BLaER1 (cell line): Measurements from ENCODE around the gene BTBD9.

Experiments
- H3K27ac ChIP-seq: shearing (Covaris generic); formaldehyde crosslinking; 2 replicates; pipeline ENCODE4 v1.8.1; 2022
- H3K27me3 ChIP-seq: shearing (Covaris generic); formaldehyde crosslinking; 2 replicates; pipeline ENCODE4 v1.8.1; 2022
- H3K36me3 ChIP-seq: shearing (Covaris generic); formaldehyde crosslinking; 2 replicates; pipeline ENCODE4 v1.8.1; 2022
- H3K4me1 ChIP-seq: shearing (Covaris generic); formaldehyde crosslinking; 2 replicates; pipeline ENCODE4 v1.8.1; 2022
- H3K4me2 ChIP-seq: shearing (Covaris generic); formaldehyde crosslinking; 2 replicates; pipeline ENCODE4 v1.8.1; 2022
- H3K4me3 ChIP-seq: shearing (Covaris generic); formaldehyde crosslinking; 2 replicates; pipeline ENCODE4 v1.8.1; 2022
- H3K9ac ChIP-seq: shearing (Covaris generic); formaldehyde crosslinking; 2 replicates; pipeline ENCODE4 v1.8.1; 2022
- H3K9me3 ChIP-seq: shearing (Covaris generic); formaldehyde crosslinking; 2 replicates; pipeline ENCODE4 v1.8.1; 2022
- H4K20me1 ChIP-seq: shearing (Covaris generic); formaldehyde crosslinking; 2 replicates; pipeline ENCODE4 v1.8.1; 2022
- Cebpa-rat ChIP-seq: shearing (Covaris generic); IDR thresholded peaks from 2 replicates; pipeline ENCODE4 v1.8.1; 2022

Gene BTBD9

DNA sequence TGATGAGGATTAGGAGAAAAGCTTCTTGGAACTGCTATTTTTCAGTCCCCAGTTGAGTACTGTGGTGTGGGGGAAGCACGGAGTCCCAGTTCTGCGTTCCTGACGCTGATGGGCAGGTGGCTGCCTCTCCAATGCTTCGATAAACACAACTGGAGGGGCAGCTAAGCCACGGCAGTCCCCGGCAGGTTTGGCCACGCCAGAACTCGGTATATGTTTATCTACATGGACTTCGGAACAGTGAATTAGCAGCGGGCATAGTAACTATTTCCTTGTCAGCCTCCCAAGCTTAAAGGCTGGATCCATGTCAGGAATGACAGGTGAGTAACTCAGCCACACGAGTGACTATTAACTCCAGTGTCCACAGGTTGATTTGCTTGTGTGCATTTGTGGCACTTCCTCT, 465.8 kb downstream of the BTBD9 start:
- Histone ChIP-seq H3K4me1 (no peaks in the 10 kb centered on the region), H3K27me3 (no peaks in the 10 kb centered on the region), H3K9me3 (no peaks in the 10 kb centered on the region), H4K20me1 (no peaks in the 10 kb centered on the region), H3K9ac (no peak overlapping the region), H3K4me3 (no peak overlapping the region), H3K36me3 (peaks cover 4% of the 10 kb centered on the region; the same call in 1 of the 2 replicates), H3K4me2 (no peak overlapping the region), H3K27ac (no peak overlapping the region)
- TF ChIP-seq Cebpa-rat, result no peak

DNA sequence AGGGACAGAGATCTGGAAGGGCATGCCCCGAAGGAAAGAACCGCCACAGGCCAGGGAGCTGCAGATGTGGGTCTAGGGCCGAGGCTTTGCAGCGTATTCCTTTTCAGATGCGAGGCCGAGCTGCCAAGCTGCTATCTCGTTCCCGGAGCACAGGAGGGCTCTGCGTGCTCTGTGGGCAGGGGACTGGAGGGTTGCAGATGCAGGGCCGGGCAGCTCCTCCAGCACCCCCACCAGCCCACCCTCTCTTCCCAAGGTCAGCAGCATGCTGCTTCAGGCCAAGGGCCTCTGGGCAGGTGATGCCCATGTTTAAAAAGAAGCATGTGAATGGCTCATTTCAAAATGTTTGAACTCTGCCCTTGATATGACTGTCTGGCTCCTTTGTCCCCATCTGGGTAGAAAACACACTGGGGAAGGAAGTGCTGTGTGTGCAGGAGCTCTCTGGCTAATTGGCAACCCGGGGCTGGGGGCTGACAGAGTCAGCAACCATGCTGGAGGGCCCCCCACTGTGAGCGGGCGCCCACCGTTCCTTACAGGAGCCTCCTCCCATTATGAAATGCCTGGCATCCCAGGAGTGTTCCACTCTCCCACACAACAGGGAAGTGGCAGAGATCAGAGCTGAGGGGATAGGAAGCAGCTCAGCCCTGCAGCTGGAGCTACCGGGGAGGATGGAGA, 466.9 kb downstream of the BTBD9 start:
- Histone ChIP-seq H3K36me3 (peaks cover 4% of the 10 kb centered on the region; the same call in 1 of the 2 replicates), H3K9ac (no peak overlapping the region), H3K4me1 (peaks cover 4% of the 10 kb centered on the region), H3K27ac (no peak overlapping the region), H3K27me3 (no peaks in the 10 kb centered on the region), H4K20me1 (no peaks in the 10 kb centered on the region), H3K4me3 (no peak overlapping the region), H3K9me3 (no peaks in the 10 kb centered on the region), H3K4me2 (no peak overlapping the region)
- no peak for TF ChIP-seq Cebpa-rat

- Histone ChIP-seq H3K27me3 (no peaks in the 10 kb centered on the region), H3K4me3 (no peak overlapping the region), H3K4me1 (peaks cover 10% of the 10 kb centered on the region), H3K9me3 (no peaks in the 10 kb centered on the region), H3K9ac (no peak overlapping the region), H3K36me3 (peaks cover 4% of the 10 kb centered on the region; the same call in 1 of the 2 replicates), H3K27ac (no peak overlapping the region), H4K20me1 (no peaks in the 10 kb centered on the region), H3K4me2 (no peak overlapping the region)
- TF ChIP-seq Cebpa-rat, result no peak
These were observed 467.6 kb downstream of the BTBD9 start for GRCh38 chr6:38171997-38172738.

DNA sequence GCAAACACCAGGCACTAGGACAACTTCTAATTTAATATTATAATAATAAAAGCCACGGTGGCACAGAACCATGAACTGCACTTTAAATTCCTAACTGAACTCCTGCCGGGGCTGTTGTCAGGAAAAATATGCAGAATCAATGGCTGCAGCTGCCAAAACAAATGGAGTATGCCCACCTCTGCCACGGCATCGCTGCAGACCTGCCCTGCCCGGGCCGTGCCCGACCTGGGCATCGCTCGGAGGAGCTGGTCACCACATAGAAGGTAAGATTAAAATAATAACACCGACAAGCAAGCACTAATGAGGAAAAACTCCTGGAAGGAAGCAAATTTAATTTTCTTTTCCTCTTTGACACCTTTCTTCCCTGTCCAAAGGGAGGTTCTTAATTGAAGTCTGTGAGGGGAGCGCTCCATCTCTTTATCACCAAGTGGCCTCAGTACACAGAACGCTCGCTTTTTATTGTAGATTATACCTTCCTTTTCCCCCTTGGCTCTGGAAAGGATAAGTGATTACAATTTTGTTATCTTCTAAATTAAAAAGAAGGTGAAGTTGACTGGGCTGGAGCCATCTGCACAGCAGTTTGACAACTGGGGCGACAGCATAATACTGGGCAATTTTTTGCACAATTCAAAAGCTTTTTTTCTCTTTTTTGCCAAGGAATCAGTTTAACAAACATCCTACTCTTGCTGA, 468.9 kb downstream of the BTBD9 start:
- H3K4me1 ChIP-seq, result peaks cover 10% of the 10 kb centered on the region
- no peak overlapping the region for H3K27ac ChIP-seq
- no peak for TF ChIP-seq Cebpa-rat
- no peak overlapping the region for H3K4me3 ChIP-seq
- peaks cover 4% of the 10 kb centered on the region; the same call in 1 of the 2 replicates for H3K36me3 ChIP-seq
- H3K9me3 ChIP-seq, result no peaks in the 10 kb centered on the region
- H4K20me1 ChIP-seq, result no peaks in the 10 kb centered on the region
- H3K9ac ChIP-seq, result no peak overlapping the region
- no peaks in the 10 kb centered on the region for H3K27me3 ChIP-seq
- no peak overlapping the region for H3K4me2 ChIP-seq

- Histone ChIP-seq H3K4me2 (no peak overlapping the region), H3K4me3 (no peak overlapping the region), H3K9me3 (no peaks in the 10 kb centered on the region), H3K4me1 (peaks cover 10% of the 10 kb centered on the region), H3K27ac (no peak overlapping the region), H3K36me3 (peaks cover 4% of the 10 kb centered on the region; the same call in 1 of the 2 replicates), H4K20me1 (no peaks in the 10 kb centered on the region), H3K27me3 (no peaks in the 10 kb centered on the region), H3K9ac (no peak overlapping the region)
- no peak for TF ChIP-seq Cebpa-rat
These were observed 469.7 kb downstream of the BTBD9 start for GRCh38 chr6:38169977-38170526.

GRCh38 chr6:38169221-38169976, 470.3 kb downstream of the BTBD9 start:
- H3K27me3 ChIP-seq, result no peaks in the 10 kb centered on the region
- H3K4me1 ChIP-seq, result peaks cover 10% of the 10 kb centered on the region
- peaks cover 4% of the 10 kb centered on the region; the same call in 1 of the 2 replicates for H3K36me3 ChIP-seq
- H3K4me3 ChIP-seq, result no peak overlapping the region
- H4K20me1 ChIP-seq, result no peaks in the 10 kb centered on the region
- no peak overlapping the region for H3K4me2 ChIP-seq
- 0 out of 2 replicates have a peak overlapping the region, but pooled peaks have one; percentile 3 for H3K27ac ChIP-seq
- H3K9me3 ChIP-seq, result no peaks in the 10 kb centered on the region
- TF ChIP-seq Cebpa-rat, result no peak
- H3K9ac ChIP-seq, result no peak overlapping the region

DNA sequence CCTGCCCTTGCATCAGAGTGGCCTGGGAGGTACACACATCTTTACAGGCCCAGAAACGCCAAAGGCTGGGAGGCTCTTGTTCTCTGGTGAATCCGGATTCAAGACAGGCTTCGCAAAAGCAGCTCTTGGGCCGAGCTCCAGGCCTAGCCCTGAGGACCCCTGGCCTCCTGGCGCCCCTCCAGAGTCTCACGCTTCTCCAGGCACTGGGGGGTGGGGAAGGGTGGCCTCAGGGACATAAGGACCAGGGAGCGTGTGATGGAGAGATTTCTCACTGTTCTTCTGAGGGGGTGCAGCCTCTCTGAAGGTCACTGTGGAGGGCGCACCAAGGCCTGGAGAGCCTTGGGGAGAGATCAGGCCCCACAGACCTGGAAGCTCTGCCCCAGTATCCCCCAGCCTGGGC, 471.0 kb downstream of the BTBD9 start:
- Histone ChIP-seq H4K20me1 (no peaks in the 10 kb centered on the region), H3K27ac (0 out of 2 replicates have a peak overlapping the region, but pooled peaks have one; percentile 3), H3K36me3 (peaks cover 4% of the 10 kb centered on the region; the same call in 1 of the 2 replicates), H3K9ac (no peak overlapping the region), H3K4me1 (peaks cover 10% of the 10 kb centered on the region), H3K9me3 (no peaks in the 10 kb centered on the region), H3K4me3 (no peak overlapping the region), H3K27me3 (no peaks in the 10 kb centered on the region), H3K4me2 (no peak overlapping the region)
- TF ChIP-seq Cebpa-rat, result no peak

DNA sequence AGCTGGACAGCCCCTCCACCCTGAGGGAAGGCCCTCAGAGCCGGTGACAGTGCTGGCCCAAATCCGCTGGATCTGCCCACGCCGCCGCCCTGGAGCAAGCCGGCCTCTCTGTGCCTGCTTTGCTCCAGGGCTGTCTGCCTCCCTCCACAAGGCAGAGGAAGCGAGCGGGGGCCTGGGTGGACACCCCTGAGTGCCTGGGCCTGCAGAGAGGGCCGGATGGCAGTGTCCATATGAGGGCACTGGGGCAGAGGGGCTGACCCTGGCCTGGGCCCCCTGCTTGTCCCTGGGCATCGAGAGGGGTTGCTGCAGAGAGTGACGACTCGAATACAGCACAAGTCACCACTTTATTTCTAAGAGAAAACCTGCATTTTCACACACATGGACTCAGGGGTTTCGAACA, 471.6 kb downstream of the BTBD9 start:
- H4K20me1 ChIP-seq, result no peaks in the 10 kb centered on the region
- H3K4me2 ChIP-seq, result peak overlapping the region; percentile 53
- no peaks in the 10 kb centered on the region for H3K9me3 ChIP-seq
- no peak for TF ChIP-seq Cebpa-rat
- peaks cover 4% of the 10 kb centered on the region; the same call in 1 of the 2 replicates for H3K36me3 ChIP-seq
- H3K27ac ChIP-seq, result peak overlapping the region; percentile 26; the same call in 1 of the 2 replicates
- H3K4me3 ChIP-seq, result no peak overlapping the region
- peaks cover 10% of the 10 kb centered on the region for H3K4me1 ChIP-seq
- H3K27me3 ChIP-seq, result no peaks in the 10 kb centered on the region
- H3K9ac ChIP-seq, result no peak overlapping the region

- no peak overlapping the region for H3K4me3 ChIP-seq
- H3K27ac ChIP-seq, result 0 out of 2 replicates have a peak overlapping the region, but pooled peaks have one; percentile 26
- H3K4me1 ChIP-seq, result peaks cover 10% of the 10 kb centered on the region
- H3K9ac ChIP-seq, result no peak overlapping the region
- H3K36me3 ChIP-seq, result no peaks in the 10 kb centered on the region
- no peak for TF ChIP-seq Cebpa-rat
- H3K27me3 ChIP-seq, result no peaks in the 10 kb centered on the region
- H3K4me2 ChIP-seq, result peak overlapping the region; percentile 53
- H4K20me1 ChIP-seq, result no peaks in the 10 kb centered on the region
- H3K9me3 ChIP-seq, result no peaks in the 10 kb centered on the region
These were observed 472.1 kb downstream of the BTBD9 start for GRCh38 chr6:38167598-38167997.
